Lower leg skin (tissue), 3 donors: ENCODE measurements around the gene VGLL1.

Source experiments
- CTCF ChIP-seq, 3 donors: fragments of 450-650 bp; IDR thresholded peaks; one replicate each; pipeline ENCODE4 v1.5.1; 2016; ENCODE audit warnings: antibody characterized with exemption in 3 of 3, mild to moderate bottlenecking in 3 of 3, moderate library complexity in 2 of 3
- POLR2A ChIP-seq, 2 donors: fragments of 450-650 bp; IDR thresholded peaks; one replicate each; pipeline ENCODE4 v1.6.1; 2016 to 2017; ENCODE audit warnings: antibody characterized with exemption in 2 of 2, mild to moderate bottlenecking in 1 of 2, moderate library complexity in 1 of 2

DNA sequence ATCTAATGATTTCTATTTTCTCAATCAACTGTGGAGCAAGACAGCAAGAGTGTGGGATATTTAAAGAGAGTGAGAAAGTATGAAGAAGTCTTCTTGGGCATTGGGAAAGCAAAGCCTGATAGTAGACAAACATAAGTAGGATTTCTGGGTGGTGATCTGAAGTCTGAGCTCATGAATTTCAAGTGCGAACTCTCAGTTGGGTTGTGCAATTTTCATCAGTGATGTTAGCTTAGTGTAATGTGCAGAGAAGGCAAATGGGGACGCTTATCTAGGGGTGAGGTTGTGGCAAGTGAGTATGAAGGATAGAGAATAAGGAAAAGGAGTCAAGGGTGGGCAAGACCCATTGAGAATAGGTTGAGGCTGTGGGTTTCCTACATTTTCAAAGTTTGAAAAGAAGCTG is 23.7 kb downstream of the VGLL1 start:
- TF ChIP-seq CTCF (IDR thresholded peaks at IDR 0.05) (no peak), POLR2A (IDR thresholded peaks at IDR 0.05) (no peak)
